ENCODE results near the gene RFC1.
"Not testable (repeated sequence)": the region's sequence is repeated elsewhere in the genome, so short reads cannot be mapped to it uniquely, and the experiment has no call there.

Gene RFC1

GRCh38 chr4:39365830-39366771 lies at the start of gene RFC1:
Gene RFC1 (minus strand): TSS chr4:39366362. CDS start chr4:39366241, 121 bp downstream.
- DNase-seq (ENCODE audit: low read depth in 2 of 3, low spot score in 1 of 3), result peak; percentile 89 to 92 (median 92)

DNA sequence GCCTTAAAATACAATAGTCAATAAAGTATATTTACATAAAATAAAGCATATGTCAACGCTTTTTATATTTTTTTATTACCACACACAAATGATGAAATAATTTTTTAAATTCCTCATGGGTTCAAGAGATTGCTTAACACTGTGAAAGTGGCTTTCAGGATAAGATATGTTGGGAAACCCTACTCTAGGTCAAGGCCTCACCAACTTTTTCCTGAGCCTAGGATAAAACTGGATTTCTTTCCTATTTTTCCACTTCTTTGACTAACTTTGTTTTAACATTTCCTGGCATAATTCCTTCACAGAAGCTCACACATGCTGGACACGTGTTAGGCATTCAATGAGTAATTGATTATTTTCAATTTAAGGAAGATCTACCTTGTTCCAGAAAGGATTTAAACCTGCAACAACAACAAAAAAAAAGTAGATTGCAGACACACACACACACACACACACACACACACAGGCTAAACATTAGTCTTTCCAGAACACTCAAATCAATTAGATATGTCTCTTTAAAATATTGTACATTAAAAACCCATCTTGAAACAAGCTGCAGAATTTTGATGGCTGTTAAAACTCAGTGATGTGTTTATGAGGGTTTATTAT lies 49.6 kb upstream of the RFC1 start:
- DNase-seq (ENCODE audit: low read depth in 2 of 3, low spot score in 1 of 3), result no peak

GRCh38 chr4:39411561-39411960 lies 45.4 kb upstream of the RFC1 start:
- DNase-seq (ENCODE audit: low read depth in 2 of 3, low spot score in 1 of 3), result not testable (repeated sequence)

DNA sequence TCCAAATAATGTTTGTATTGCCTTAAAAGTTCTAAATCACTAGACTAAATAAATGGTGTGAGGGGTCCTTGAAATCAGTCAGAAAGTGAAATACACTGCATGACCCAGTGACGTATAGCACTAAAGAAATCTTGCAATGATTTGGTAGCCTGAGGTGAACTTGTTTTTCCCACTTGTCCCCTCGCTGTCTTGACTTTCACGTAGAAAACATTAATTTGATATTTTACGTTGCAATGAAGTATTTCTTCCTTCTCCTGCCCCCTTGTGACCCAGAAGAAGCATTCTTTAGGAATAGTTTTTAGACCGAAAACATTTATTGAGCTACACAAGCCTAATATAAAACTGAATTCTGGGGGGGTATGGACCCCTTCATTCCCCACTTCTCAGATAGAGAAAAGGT lies 44.3 kb upstream of the RFC1 start:
- no peak for DNase-seq (ENCODE audit: low read depth in 2 of 3, low spot score in 1 of 3)

- DNase-seq (ENCODE audit: low read depth in 2 of 3, low spot score in 1 of 3), result no peak
Measured at GRCh38 chr4:39407584-39407885, 41.4 kb upstream of the RFC1 start.

GRCh38 chr4:39406763-39407583 lies 40.8 kb upstream of the RFC1 start, which contains the start of gene KLB:
Gene KLB (plus strand): TSS chr4:39406930. CDS start chr4:39406950, 20 bp downstream.
- DNase-seq (ENCODE audit: low read depth in 2 of 3, low spot score in 1 of 3), result no peak

DNA sequence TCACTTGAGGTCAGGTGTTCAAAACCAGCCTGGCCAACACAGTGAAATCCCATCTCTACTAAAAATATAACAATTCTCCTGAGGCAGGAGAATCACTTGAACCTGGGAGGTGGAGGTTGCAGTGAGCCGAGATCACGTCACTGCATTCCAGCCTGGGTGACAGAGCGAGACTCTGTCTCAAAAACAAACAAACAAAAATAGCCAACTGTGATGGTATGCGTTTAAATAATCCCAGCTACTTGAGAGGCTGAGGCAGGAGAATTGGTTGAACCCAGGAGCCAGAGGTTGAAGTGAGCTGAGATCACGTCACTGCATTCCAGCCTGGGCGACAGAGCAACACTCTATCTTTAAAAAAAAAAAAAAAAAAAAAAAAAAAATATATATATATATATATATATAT lies 35.5 kb upstream of the RFC1 start:
- not testable (repeated sequence) for DNase-seq (ENCODE audit: low read depth in 2 of 3, low spot score in 1 of 3)

DNA sequence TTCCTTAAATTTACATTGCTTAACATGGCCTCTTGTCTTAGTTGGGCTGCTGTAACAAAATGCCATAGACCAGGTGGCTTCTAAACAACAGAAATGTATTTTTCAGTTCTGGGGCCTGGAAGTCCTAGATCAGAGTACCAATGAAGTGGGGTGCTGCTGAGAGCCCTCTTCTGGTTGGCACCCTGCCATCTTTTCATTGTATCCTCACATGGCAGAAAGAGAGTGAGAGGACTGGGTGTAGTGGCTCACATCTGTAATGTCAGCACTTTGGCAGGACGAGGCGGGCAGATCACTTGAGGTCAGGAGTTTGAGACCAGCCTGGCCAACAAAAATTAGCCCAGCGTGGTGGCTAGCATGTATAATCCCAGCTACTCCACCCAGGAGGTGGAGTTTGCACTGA lies 28.5 kb upstream of the RFC1 start:
- no peak for DNase-seq (ENCODE audit: low read depth in 2 of 3, low spot score in 1 of 3)

DNA sequence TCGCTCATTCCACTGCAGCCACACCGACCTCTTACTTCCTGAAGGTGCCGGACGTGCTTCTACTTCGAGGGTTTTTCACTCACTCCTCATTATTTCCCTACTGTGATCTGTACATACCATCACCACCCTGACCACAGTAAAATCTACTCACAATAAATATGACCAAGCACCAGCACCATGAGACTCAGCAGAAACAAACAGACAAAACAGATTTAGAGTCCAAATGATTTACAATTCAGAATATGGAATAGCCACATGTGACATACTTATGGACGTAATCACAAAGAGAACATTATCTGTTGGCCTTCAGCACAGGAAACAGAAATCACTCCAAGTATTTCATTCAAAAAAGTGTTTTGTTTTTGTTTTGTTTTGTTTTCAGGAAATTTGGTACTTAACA lies 24.4 kb upstream of the RFC1 start:
- no peak for DNase-seq (ENCODE audit: low read depth in 2 of 3, low spot score in 1 of 3)

GRCh38 chr4:39384563-39384962 lies 18.4 kb upstream of the RFC1 start:
- DNase-seq (ENCODE audit: low read depth in 2 of 3, low spot score in 1 of 3), result no peak

GRCh38 chr4:39383690-39384089 lies 17.5 kb upstream of the RFC1 start:
- no peak for DNase-seq (ENCODE audit: low read depth in 2 of 3, low spot score in 1 of 3)

DNA sequence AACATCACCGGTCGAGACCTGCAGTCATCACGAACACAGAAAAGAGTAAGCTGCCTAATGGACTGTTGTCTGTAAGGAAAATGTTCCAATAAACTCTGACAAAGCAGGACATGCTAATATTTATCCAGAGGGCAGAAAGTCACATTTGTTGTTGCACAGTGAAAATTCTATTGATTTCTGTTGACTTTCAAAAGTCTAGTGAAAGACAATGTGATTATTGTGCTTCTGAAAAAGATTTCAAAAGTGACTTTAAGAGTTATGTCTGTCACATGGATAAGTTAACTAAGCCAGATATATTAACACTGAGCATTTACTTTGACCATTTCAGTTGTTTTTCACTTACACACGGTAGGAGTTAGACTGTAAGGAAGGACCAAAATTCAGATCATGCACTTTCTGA lies 9.3 kb upstream of the RFC1 start:
- no peak for DNase-seq (ENCODE audit: low read depth in 2 of 3, low spot score in 1 of 3)

GRCh38 chr4:39371209-39371608 lies 5.0 kb upstream of the RFC1 start:
- not testable (repeated sequence) for DNase-seq (ENCODE audit: low read depth in 2 of 3, low spot score in 1 of 3)

DNA sequence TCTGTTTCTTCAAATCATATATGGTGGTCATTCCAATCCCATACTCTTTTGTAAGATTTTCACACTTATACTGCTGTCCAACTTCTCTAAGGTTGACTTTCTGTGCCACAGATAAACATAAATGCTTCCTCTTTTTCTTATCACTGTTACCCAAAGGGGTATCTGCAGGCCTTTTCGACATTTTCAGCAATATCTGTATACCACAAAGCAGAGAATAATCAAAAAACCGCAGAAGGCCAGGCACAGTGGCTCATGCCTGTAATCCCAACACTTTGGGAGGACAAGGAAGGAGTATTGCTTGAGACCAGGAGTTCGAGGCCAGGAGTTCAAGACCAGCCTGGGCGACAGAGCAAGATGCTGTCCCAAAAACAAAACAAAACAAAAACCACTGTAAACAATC lies 3.1 kb upstream of the RFC1 start:
- no peak for DNase-seq (ENCODE audit: low read depth in 2 of 3, low spot score in 1 of 3)

DNA sequence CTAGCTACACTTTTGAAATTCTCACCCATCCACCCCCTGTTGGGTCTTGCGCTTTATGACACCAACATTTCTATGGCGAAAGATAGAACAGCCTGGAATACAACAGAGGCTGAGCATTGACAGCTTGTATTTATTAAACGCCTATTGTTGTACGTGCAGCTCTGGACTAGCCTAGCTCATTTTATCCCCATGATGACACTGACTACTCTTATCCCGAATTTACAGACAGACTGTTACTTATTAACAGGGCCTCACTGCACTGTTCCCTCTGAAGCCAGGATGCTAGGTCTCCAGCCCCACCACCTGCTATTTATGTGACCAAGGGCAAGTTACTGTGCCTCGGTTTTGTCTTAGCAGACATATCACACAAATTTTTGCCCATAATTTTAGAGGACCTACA lies 1.0 kb upstream of the RFC1 start:
- no peak for DNase-seq (ENCODE audit: low read depth in 2 of 3, low spot score in 1 of 3)

DNA sequence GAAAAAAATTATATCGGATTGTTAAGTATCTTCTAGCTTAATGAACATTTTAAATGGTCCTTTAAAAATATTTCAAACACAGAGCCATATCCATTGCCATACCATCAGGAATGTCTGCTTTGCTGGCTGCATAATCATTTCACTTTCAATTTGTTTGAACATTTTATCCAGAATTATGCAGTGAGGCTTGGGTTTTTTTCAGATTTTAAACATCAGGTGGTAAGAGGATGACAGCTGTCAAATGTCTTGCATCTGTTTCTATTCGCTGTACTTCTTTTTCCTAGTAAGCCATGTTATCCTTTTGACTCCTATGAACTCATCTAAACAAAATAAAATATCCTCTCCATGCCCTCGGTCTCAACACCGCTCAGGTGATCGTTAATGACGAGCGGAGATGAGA lies 802 bp downstream of the RFC1 start:
- no peak for DNase-seq (ENCODE audit: low read depth in 2 of 3, low spot score in 1 of 3)

DNA sequence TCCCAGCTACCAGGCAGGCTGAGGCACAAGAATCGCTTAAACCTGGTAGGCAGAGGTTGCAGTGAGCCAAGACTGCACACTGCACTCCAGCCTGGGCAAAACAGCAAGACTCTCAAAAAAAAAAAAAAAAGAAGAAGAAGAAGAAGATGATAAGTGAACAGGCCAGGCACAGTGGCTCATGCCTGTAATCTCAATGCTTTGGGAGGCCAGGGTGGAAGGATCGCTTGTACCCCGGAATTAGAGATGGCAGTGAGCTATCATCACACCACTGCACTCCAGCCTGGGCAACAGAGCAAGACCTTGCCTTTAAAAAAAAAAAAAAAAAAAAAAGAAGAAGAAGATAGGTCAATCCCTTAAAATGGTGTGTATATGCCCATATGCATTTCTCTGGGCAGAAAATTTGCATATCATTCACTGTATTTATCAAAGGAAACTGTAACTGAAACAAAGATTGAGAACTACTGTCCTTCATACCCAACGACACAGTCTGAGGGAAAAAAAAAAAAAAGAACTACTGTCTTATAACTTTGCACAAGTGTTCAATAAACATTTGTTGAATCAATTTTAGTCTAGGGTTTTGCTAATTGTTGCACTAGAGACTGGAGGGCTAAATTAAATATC lies 2.3 kb downstream of the RFC1 start:
- no peak for DNase-seq (ENCODE audit: low read depth in 2 of 3, low spot score in 1 of 3)

DNA sequence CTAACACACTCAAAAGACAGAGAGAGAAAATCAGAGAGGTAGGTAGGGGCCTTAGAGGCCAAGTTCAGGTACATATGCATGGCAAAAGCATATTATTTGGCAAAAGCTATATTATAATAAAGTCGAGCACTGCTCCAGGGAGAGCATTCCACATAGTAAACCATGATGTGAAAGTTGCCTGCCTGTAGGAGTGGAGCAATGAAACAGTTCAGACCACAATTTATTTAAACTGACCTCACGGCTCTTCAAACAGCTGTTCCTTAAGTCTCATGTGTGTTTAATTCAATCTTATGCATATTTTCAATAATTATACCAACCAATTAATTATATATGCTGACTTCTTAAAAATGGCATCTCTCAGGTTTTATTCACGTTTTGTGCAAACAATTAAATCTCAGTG lies 3.3 kb downstream of the RFC1 start:
- no peak for DNase-seq (ENCODE audit: low read depth in 2 of 3, low spot score in 1 of 3)

- not testable (repeated sequence) for DNase-seq (ENCODE audit: low read depth in 2 of 3, low spot score in 1 of 3)
Measured at GRCh38 chr4:39360611-39361010, 5.6 kb downstream of the RFC1 start.

DNA sequence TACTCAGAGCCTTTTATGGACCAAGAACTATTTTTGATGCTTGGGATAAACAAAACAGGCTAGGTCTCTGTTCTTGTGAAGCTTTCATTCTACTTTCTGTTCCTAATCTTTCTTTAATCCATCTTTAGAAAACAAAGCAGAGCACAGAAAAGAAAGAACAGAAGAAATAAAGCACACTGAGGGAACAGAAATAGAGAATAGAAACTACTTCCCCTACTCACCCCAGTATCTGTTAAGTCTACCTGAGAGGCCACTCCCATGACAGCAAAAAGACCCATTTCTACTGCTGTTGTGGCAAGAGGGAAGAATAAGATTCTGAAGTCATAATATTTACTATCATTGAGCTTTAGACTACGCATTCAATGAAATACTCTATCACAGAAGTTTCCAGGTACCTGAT lies 9.2 kb downstream of the RFC1 start:
- DNase-seq (ENCODE audit: low read depth in 2 of 3, low spot score in 1 of 3), result no peak

- no peak for DNase-seq (ENCODE audit: low read depth in 2 of 3, low spot score in 1 of 3)
Measured at GRCh38 chr4:39354254-39354552, 12.0 kb downstream of the RFC1 start.

Data from stimulated activated CD4-positive, alpha-beta T cell treated with anti-CD3 and anti-CD28 coated beads, Interleukin-12 subunit alpha, Interleukin-12 subunit beta, amount 100 ng/mL, for 48 hours (primary cell).